ENCODE measurements around the gene KLHL8.

Gene KLHL8

GRCh38 chr4:87257523-87257922 lies 37.1 kb upstream of the KLHL8 start:
- H3K4me3 ChIP-seq (ENCODE audit: low read depth, low read length): no peak overlapping the region
- TF ChIP-seq, protein P1, sequence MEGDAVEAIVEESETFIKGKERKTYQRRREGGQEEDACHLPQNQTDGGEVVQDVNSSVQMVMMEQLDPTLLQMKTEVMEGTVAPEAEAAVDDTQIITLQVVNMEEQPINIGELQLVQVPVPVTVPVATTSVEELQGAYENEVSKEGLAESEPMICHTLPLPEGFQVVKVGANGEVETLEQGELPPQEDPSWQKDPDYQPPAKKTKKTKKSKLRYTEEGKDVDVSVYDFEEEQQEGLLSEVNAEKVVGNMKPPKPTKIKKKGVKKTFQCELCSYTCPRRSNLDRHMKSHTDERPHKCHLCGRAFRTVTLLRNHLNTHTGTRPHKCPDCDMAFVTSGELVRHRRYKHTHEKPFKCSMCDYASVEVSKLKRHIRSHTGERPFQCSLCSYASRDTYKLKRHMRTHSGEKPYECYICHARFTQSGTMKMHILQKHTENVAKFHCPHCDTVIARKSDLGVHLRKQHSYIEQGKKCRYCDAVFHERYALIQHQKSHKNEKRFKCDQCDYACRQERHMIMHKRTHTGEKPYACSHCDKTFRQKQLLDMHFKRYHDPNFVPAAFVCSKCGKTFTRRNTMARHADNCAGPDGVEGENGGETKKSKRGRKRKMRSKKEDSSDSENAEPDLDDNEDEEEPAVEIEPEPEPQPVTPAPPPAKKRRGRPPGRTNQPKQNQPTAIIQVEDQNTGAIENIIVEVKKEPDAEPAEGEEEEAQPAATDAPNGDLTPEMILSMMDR (IDR thresholded peaks at IDR 0.05; ENCODE audit: borderline replicate concordance, insufficient read depth, low read depth, low read length): no peak

DNA sequence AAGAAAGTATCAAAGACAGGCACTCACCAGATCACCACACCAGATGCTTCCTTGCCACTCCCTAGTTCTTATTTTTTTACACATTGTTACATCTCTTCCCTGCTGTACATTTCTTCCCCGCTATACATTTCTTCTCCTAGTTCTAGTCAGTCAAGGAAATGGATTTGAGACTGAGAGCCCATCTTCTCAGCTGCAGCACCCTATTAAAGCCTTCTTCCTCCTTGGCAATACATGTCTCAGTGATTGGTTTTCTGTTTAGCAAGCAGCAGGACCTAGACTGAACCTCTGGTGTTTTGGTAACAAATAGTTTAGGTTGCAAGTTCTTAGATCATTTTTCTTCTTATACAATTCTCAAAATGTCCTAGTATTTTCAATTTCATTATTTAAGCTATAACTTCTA lies 35.3 kb upstream of the KLHL8 start:
- TF ChIP-seq, protein P1 (IDR thresholded peaks at IDR 0.05; ENCODE audit: borderline replicate concordance, insufficient read depth, low read depth, low read length): no peak
- no peak overlapping the region for H3K4me3 ChIP-seq (ENCODE audit: low read depth, low read length)

DNA sequence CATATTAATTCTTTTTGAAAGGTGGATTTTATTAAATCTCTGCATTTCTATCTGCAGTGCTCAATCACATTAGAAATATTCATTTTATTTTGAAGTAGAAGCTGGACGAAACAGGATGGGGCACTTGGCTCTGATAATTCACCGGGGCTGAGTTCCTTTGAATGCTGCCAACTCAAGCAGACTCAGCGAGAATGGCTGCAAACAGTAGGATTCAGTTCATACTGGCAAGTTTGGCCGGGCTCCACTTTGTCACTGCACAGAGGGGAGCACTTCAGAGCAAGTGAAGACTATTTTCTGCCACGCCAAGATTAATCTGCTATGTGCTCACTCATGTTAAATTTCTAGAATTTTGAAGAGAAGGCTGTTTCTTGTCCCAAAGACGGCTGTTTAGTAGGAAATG lies 30.7 kb upstream of the KLHL8 start:
- no peak overlapping the region for H3K4me3 ChIP-seq (ENCODE audit: low read depth, low read length)
- TF ChIP-seq, protein P1 (IDR thresholded peaks at IDR 0.05; ENCODE audit: borderline replicate concordance, insufficient read depth, low read depth, low read length): no peak

DNA sequence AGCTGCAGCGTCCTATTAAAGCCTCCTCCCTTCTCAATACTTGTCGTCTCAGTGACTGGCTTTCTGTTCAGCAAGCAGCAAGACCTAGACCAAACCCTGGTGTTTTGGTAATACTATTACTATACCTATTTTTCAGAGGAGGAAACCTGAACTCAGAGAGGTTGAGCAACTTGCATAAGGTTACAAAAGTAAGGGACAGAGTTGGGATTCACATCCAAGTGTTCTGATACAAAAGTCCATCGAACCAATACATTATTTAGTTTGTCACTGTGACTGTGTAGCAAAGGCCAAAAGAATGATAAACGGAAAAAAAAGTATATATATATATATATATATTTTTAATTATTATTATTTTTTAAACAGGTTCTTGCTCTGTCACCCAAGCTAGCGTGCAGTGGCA lies 29.9 kb upstream of the KLHL8 start:
- H3K4me3 ChIP-seq (ENCODE audit: low read depth, low read length): no peak overlapping the region
- TF ChIP-seq, protein P1 (IDR thresholded peaks at IDR 0.05; ENCODE audit: borderline replicate concordance, insufficient read depth, low read depth, low read length): no peak

- TF ChIP-seq, protein P1 (IDR thresholded peaks at IDR 0.05; ENCODE audit: borderline replicate concordance, insufficient read depth, low read depth, low read length): no peak
- no peak overlapping the region for H3K4me3 ChIP-seq (ENCODE audit: low read depth, low read length)
Measured at GRCh38 chr4:87249332-87250019, 29.1 kb upstream of the KLHL8 start.

- no peak overlapping the region for H3K4me3 ChIP-seq (ENCODE audit: low read depth, low read length)
- TF ChIP-seq, protein P1 (IDR thresholded peaks at IDR 0.05; ENCODE audit: borderline replicate concordance, insufficient read depth, low read depth, low read length): no peak
Measured at GRCh38 chr4:87243426-87244053, 23.1 kb upstream of the KLHL8 start.

- no peak overlapping the region for H3K4me3 ChIP-seq (ENCODE audit: low read depth, low read length)
- TF ChIP-seq, protein P1 (IDR thresholded peaks at IDR 0.05; ENCODE audit: borderline replicate concordance, insufficient read depth, low read depth, low read length): no peak
Measured at GRCh38 chr4:87241336-87241735, 20.9 kb upstream of the KLHL8 start.

All from GM12875 (cell line).